ENCODE results near the gene SAXO2.
"Not testable (repeated sequence)": the region's sequence is repeated elsewhere in the genome, so short reads cannot be mapped to it uniquely, and the experiment has no call there.

The SAXO2 gene

DNA sequence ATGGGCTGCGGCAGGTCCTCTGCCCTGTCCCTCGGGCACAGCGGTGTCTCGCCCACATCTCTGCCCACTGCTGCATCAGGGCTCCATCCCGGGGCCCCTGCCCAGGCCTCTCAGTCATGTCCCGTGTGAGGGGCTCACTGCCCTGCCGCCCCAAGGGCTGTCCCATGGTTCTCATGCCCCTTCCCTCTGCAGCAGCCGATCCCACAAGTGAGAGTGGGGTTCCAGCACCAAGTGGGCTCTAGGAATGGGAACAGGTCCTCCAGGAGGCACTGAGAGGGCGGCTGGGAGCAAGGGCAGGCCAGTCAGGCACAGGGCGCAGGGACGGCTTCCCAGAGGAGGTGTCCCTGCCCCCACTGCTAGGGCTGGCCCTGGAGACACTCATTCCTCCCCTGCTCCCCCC is 68.3 kb downstream of the SAXO2 start:
- H3K4me3 ChIP-seq (ENCODE audit: low read depth, low read length); DNase-seq (ENCODE audit: low read depth): not testable (repeated sequence)

DNA sequence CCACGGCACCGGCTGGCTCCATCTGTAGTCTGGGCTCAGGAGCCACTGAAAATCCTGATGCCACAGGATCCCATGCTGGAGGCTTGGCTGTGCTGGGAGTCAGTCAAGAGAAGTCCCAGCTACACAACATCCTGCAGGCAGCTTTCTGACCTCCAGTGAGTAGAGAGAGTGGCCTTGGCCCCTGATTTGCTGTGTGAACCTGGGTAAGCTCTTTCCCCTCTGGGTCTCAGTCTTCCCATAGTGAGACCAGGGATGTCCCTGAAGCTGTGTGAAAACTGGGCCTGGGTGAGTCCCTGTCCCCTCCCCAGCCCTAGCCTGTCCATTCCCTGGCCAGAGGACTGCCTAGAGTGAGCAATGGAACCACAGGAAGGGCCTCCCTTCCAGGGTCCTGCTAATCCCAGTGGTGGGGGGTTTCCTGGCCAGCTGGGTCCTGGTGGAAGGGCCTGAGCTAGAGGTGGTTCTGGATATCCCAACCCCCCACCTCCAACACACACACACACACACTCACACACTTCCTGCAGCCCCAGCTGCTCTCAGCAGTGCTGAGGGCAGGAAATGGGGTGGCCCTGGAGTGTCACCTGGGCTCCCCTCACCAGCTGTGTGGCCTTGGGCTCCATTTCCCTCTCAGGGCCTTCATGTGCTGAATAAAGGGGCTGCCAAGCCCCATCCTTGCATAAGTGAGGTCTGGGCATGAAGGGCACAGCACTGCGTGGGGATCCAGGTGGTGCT is 69.1 kb downstream of the SAXO2 start:
- H3K4me3 ChIP-seq (ENCODE audit: low read depth, low read length); DNase-seq (ENCODE audit: low read depth): not testable (repeated sequence)

DNA sequence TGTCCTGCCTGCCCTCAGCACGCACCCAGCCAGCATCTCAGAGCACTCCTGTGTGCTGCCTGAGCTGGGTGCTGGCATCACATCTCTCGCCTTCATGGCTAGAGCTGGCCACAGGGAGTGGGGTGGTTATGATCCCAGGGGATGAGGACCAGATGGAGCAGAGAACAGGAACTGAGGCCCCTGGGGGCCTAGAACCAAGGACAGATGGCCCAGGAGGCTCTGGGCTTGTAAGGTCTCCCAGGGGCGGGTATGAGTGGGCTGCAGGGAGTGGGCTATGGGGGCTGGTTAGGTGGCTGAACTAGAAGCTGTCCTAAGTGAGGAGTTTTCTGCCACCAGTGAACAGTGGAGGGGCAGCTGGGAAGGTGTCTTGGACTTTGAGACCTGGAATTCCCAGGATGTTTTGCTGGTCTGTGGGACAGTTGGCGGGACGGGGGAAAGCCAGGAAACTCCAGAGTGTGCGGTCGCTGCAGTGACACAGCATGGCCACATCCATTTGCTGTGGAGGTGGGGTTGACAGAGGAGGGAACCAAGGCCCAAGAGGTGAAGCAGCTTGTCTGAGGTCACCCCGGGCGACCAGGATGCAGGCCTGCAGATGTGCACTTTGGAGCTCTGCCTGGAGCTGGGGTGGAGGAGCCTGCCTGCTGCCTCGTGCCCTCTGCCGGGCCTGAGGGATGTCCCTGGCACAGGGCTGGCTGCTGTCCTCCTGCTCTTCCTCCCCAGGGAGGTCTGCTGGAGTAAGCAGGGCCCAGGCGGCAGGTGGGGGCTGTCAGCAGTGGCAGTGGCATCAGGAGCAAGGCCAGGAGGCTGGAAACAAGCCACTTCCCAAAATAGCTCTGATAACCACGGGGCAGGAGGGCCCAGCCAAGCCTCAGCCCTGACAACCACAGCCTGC is 70.3 kb downstream of the SAXO2 start:
- H3K4me3 ChIP-seq (ENCODE audit: low read depth, low read length); DNase-seq (ENCODE audit: low read depth): not testable (repeated sequence)

DNA sequence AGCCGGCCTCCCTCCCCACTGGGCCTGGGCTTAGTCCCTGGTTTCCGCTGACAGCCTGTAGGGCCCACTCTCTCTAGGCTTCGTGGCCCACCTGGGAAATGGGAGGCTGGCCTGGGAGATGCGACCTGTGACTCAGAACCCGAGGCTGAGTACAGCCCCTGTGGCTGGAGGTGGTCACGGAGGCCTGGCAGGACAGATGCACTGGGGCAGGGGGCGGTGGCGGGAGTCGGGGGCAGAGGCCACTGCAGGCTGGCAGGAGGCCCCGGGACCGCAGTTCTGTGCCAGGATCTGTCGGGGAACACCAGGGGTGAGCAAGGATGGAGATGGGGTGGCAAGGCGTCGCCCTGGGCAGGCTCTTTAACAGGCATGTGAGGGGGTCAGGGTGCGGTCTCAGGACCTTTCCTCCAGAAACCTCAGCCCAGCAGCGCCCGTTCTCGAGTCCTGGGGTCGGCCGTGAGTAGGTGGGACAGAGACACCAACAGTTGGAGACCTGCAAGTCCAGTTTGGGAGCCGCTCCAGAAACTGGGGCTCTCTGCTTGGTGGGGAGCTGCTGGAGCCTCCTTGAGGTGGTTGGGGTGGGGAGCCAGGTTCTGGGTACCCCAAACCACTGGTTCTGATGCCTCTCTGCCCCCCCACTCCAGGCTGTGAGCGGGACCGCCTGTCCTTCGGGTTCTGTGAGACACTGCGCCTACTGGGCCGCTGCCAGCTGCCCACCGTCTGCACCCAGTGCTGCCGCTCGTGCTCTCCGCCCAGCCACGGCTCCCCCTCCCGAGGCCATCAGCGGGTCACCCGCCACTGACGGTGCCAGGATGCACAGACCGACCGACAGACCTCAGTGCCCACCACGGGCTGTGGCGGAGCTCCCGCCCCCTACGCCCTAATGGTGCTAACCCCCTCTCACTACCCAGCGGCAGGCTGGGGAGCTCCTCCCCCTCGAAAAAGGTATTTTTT is 71.3 kb downstream of the SAXO2 start:
- not testable (repeated sequence) for H3K4me3 ChIP-seq (ENCODE audit: low read depth, low read length)

More for the DNA sequence above, 71.3 kb downstream of the SAXO2 start:
- not testable (repeated sequence) for DNase-seq (ENCODE audit: low read depth)
